ENCODE data around the gene SLC25A39.
"Not testable (repeated sequence)": the region's sequence is repeated elsewhere in the genome, so short reads cannot be mapped to it uniquely, and the experiment has no call there.

Gene SLC25A39

DNA sequence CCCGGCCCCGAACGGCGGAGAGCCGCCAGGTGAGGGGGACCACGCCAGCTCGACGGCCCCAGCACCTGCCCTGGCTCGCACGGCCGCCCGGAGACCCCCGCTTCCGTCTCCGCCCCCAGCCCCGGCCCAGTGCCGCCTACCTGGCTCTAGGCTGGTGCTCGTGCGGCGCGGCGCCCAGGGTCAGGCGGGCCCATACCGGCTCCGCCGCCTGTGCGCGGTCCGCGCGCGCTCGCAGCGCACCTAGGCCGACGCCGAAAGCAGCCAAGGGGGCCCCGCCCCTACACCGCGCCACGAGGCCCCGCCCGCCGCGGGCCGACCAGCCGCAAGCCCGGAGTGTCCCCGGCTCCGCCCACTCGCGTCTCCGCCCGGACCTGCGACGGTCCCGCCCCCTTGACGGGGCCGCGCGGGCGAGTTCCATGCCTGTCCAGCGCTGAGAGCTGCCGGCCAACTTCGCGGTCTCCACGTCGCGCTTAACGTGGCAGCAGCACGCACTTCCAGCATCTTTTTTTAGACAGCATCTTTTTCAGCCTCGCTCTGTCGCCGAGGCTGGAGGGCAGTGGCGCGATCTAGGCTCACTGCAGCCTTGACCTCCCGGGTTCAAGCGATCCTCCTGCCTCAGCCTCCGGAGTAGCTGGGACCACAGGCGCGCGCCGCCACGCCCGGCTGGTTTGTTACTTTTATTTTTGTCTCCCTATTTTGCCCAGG, at the start of gene SLC25A39:
Gene SLC25A39 (minus strand): TSS at position 253 of the 705 bp plus-strand sequence. CDS start 1,261 bp downstream, outside the sequence.
- peak; percentile 90 for DNase-seq (ENCODE audit: low read depth)

- DNase-seq (ENCODE audit: low read depth) = no peak
Observed at GRCh38 chr17:44372036-44372435, 47.4 kb upstream of the SLC25A39 start.

DNA sequence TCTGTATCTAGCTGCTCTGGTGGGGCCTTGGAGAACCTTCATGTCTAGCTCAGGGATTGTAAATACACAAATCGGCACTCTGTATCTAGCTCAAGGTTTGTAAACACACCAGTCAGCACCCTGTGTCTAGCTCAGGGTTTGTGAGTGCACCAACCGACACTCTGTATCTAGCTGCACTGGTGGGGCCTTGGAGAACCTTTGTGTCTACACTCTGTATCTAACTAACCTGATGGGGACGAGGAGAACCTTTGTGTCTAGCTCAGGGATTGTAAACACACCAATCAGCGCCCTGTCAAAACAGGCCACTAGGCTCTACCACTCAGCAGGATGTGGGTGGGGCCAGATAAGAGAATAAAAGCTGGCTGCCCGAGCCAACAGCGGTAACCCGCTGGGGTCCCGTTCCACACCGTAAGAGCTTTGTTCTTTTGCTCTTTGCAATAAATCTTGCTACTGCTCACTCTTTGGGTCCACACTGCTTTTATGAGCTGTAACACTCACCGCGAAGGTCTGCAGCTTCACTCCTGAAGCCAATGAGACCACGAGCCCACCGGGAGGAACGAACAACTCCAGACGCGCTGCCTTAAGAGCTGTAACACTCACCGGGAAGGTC, 44.9 kb upstream of the SLC25A39 start:
- not testable (repeated sequence) for DNase-seq (ENCODE audit: low read depth)

- not testable (repeated sequence) for DNase-seq (ENCODE audit: low read depth)
Observed at GRCh38 chr17:44368391-44369243, 44.0 kb upstream of the SLC25A39 start.

- DNase-seq (ENCODE audit: low read depth) = no peak
Observed at GRCh38 chr17:44367231-44367979, 42.8 kb upstream of the SLC25A39 start.

- not testable (repeated sequence) for DNase-seq (ENCODE audit: low read depth)
Observed at GRCh38 chr17:44365051-44365450, 40.4 kb upstream of the SLC25A39 start.

GRCh38 chr17:44363613-44364159, 39.1 kb upstream of the SLC25A39 start, which contains the start of gene FAM171A2:
FAM171A2 (minus strand) TSS chr17:44363853; CDS start chr17:44363714, 139 bp downstream.
- no peak for DNase-seq (ENCODE audit: low read depth)

DNA sequence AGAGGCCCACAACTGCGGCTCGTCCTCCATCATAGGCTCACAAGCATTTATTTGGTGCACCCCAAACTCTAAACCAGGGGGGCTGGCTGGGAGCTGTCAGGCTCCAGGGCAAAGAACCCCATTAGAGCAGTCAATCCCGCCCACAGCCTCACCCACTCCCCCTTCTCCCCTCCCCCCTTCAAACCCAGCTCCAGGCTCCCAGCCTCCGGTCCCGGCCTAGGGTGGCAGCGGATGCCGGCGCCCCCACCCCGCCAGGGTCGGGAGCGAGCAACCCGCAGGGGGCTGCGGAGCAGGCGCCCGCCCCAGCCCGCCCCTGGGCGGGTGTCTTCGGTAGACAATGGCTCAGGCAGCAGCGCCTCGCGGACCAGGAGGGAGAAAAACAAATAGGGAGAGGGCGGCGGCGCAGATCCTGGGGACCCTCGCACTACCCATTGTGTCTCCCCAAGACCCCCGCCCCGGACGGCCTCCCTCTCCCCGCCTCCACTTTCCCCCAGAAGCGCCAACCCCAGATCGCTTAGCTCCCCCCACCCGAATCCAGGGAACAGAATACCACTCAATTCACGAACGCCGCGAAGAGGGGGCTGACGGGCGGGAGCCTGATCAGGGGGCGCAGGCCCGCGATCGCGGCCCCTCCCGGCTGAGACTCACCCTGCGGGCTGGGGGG, 38.5 kb upstream of the SLC25A39 start:
- DNase-seq (ENCODE audit: low read depth) = no peak

- no peak for DNase-seq (ENCODE audit: low read depth)
Observed at GRCh38 chr17:44362459-44362948, 37.9 kb upstream of the SLC25A39 start.

GRCh38 chr17:44361292-44362260, 37.0 kb upstream of the SLC25A39 start:
- DNase-seq (ENCODE audit: low read depth) = no peak

DNA sequence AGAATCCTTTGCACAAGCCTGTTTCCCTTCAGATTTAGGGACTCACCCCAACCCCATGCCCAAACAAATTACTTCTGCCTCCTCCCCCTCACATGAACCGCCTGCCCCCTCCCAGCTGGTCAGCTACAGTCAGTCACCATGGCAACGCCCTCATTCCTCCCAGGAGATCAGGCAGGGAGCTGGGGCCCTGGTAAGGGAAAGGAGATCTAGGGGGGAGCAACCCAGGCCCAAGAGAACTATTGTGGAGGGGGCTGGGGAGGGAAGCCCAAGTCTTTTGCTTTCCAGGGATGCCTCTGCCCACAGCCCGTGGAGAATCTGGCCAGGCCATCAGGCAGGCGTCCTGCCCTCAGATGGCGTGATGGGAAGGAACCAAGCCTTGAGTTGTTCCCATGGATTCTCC, 36.2 kb upstream of the SLC25A39 start:
- peak; percentile 75 for DNase-seq (ENCODE audit: low read depth)

GRCh38 chr17:44360144-44360533, 35.5 kb upstream of the SLC25A39 start:
- DNase-seq (ENCODE audit: low read depth) = no peak

GRCh38 chr17:44359458-44360143, 35.0 kb upstream of the SLC25A39 start:
- no peak for DNase-seq (ENCODE audit: low read depth)

DNA sequence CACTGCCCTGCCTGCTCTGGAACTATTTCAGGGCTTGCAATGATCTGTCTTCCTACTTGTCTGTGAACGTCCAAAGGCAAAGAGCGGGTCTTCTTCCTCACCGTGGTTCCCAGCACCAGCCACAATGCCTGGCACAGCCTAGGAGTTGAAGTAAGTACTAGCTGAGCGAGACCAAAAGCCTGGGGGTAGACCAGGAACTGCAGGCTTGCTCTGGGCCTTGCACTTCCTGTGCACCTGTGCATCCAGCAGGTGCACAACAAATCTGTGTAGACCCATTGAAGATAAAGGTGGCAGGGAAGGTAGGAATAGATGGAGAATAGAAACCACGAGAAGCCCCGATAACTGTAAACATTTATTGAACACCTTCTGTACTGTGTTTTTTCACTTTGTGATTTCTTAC, 34.4 kb upstream of the SLC25A39 start:
- no peak for DNase-seq (ENCODE audit: low read depth)

DNA sequence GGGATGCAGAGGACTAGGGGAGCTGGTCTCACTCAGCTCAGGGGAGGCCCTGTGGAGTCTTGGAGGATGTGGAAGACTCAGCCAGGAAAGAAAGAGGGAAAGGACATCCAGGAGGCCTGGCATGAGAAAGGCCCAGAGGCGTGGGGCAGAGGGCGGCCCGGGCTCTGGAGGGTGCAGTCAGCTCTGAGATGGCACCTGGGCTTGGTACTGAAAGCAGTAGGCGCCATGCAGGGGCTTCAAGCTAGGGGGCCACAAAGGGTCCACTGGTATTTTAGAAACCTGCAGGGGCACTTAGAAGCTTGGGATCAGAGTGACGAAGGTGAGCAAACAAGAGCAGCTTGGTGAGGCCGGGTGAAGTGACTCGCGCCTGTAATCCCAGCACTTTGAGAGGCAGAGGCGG, 33.4 kb upstream of the SLC25A39 start:
- no peak for DNase-seq (ENCODE audit: low read depth)

DNA sequence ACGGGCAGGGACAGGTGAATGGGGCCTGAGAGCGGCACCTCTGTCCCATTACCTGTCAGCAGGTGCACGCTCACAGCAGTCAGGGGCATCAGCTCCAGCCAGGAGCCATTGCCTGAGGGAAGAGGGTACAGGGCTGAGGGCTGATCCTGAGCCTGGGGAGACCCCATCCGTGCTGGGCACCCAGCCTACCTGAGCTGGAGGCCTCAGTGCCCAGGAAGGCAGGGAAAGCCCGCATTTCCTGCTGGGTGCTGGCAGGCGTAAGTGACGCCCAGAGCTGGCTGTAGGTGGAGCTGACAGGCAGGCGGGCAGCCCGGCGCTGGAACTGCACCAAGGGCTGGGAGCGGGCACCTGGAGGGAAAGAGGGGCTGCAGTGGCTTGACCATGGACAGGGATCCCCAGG, 31.6 kb upstream of the SLC25A39 start:
- no peak for DNase-seq (ENCODE audit: low read depth)

GRCh38 chr17:44355642-44356099, 31.0 kb upstream of the SLC25A39 start:
- no peak for DNase-seq (ENCODE audit: low read depth)

DNA sequence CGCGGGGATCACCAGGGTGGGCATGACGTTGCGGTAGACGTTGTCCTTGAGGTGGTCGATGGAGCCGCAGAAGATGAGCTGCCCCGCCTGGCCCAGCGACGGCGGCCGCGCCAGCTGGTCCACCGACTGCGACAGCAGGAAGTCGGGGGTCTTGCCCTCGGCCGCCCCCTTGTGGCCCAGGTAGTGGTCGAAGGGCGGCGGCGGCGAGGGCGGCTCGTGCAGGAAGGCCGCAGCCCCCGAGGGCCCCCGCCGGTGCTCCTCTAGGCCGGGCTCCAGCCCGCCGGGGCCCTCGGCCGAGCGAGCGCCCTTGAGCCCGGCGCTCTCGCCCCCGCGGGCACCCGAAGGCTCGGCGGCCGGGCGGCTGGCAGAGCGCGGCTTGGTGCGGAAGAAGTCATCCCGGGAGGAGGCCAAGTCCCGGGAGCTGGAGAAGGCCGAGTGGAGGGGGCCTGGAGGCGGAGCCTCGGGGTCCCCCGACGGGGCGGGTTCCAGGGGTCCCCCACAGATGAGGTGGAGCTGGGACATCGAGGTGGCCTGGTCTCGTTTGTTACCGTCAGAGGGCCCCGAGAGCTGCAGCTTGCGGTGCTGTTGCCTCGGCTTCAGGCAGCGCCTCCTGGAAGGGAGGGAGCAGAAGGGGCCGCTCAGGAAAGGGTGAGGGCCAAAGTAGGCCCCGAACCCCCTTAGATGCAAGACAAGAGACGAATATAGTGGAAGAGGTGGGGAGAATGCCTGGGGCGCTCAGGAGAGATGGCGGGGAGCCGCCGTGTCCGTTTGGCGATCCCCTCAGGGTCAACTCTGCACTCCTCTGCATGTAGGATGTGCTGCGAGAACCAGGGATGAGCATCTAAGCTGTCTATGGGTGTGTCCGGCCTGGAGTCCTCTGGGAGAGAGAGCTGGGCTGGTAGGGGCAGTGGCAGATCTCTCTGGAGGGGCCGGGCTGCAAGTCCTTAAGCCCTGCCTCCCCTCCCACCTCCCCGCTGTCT, 30.2 kb upstream of the SLC25A39 start:
- no peak for DNase-seq (ENCODE audit: low read depth)

Measured in amniotic epithelial cell (primary cell).